ENCODE data around the gene ULK2.

- TF ChIP-seq EZH2 (IDR thresholded peaks at IDR 0.05; ENCODE audit: borderline replicate concordance, control insufficient read depth, low read depth, low read length) (no peak), PRDM15 (CRISPR knock-in tag; IDR thresholded peaks at IDR 0.05) (no peak)
- TF ChIP-seq, protein P1, sequence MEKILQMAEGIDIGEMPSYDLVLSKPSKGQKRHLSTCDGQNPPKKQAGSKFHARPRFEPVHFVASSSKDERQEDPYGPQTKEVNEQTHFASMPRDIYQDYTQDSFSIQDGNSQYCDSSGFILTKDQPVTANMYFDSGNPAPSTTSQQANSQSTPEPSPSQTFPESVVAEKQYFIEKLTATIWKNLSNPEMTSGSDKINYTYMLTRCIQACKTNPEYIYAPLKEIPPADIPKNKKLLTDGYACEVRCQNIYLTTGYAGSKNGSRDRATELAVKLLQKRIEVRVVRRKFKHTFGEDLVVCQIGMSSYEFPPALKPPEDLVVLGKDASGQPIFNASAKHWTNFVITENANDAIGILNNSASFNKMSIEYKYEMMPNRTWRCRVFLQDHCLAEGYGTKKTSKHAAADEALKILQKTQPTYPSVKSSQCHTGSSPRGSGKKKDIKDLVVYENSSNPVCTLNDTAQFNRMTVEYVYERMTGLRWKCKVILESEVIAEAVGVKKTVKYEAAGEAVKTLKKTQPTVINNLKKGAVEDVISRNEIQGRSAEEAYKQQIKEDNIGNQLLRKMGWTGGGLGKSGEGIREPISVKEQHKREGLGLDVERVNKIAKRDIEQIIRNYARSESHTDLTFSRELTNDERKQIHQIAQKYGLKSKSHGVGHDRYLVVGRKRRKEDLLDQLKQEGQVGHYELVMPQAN (conservative IDR thresholded peaks at IDR 0.05), result no peak
Observed at GRCh38 chr17:19750020-19750572, 117.6 kb downstream of the ULK2 start.
